Nephron progenitor cell (in vitro differentiated cells): ENCODE results near the gene HMGB3.

Experiments used
- DNase-seq: peaks from one replicate; pipeline ENCODE4 v3.0.0; 2021
- H3K27ac Mint-ChIP-seq: 2 replicates; pipeline ENCODE4 v1.8.0; 2021; ENCODE audit warnings: mild to moderate bottlenecking, moderate library complexity, mixed read lengths
- H3K27me3 Mint-ChIP-seq: 2 replicates; pipeline ENCODE4 v1.8.0; 2021; ENCODE audit warnings: mild to moderate bottlenecking, low read depth, mixed read lengths; ENCODE audit not compliant: poor library complexity
- H3K36me3 Mint-ChIP-seq: 2 replicates; pipeline ENCODE4 v1.8.0; 2021; ENCODE audit warnings: low read depth, mixed read lengths
- H3K4me1 Mint-ChIP-seq: 2 replicates; pipeline ENCODE4 v1.8.0; 2021; ENCODE audit warnings: mixed read lengths
- H3K4me3 Mint-ChIP-seq: 2 replicates; pipeline ENCODE4 v1.8.0; 2021; ENCODE audit warnings: mild to moderate bottlenecking, moderate library complexity, mixed read lengths
- H3K9me3 Mint-ChIP-seq: 2 replicates; pipeline ENCODE4 v1.8.0; 2021; ENCODE audit warnings: mild to moderate bottlenecking, moderate library complexity, mixed read lengths
- TF ChIP-seq, protein P1 (sequence below): fragments of 200-600 bp; sonication (generic); IDR thresholded peaks from 2 replicates; pipeline ENCODE4 v1.5.0; 2021; ENCODE audit warnings: antibody characterized with exemption

HMGB3 gene

GRCh38 chrX:150967786-150968185 is 15.3 kb upstream of the HMGB3 start:
- Mint-ChIP-seq H3K27me3 (peaks cover 4% of the 10 kb centered on the region), H3K9me3 (peaks cover 48% of the 10 kb centered on the region), H3K4me3 (no peak overlapping the region), H3K4me1 (peaks cover 46% of the 10 kb centered on the region), H3K27ac (no peak overlapping the region), H3K36me3 (no peaks in the 10 kb centered on the region)
- no peak for DNase-seq
- TF ChIP-seq, protein P1, sequence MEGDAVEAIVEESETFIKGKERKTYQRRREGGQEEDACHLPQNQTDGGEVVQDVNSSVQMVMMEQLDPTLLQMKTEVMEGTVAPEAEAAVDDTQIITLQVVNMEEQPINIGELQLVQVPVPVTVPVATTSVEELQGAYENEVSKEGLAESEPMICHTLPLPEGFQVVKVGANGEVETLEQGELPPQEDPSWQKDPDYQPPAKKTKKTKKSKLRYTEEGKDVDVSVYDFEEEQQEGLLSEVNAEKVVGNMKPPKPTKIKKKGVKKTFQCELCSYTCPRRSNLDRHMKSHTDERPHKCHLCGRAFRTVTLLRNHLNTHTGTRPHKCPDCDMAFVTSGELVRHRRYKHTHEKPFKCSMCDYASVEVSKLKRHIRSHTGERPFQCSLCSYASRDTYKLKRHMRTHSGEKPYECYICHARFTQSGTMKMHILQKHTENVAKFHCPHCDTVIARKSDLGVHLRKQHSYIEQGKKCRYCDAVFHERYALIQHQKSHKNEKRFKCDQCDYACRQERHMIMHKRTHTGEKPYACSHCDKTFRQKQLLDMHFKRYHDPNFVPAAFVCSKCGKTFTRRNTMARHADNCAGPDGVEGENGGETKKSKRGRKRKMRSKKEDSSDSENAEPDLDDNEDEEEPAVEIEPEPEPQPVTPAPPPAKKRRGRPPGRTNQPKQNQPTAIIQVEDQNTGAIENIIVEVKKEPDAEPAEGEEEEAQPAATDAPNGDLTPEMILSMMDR: no peak

DNA sequence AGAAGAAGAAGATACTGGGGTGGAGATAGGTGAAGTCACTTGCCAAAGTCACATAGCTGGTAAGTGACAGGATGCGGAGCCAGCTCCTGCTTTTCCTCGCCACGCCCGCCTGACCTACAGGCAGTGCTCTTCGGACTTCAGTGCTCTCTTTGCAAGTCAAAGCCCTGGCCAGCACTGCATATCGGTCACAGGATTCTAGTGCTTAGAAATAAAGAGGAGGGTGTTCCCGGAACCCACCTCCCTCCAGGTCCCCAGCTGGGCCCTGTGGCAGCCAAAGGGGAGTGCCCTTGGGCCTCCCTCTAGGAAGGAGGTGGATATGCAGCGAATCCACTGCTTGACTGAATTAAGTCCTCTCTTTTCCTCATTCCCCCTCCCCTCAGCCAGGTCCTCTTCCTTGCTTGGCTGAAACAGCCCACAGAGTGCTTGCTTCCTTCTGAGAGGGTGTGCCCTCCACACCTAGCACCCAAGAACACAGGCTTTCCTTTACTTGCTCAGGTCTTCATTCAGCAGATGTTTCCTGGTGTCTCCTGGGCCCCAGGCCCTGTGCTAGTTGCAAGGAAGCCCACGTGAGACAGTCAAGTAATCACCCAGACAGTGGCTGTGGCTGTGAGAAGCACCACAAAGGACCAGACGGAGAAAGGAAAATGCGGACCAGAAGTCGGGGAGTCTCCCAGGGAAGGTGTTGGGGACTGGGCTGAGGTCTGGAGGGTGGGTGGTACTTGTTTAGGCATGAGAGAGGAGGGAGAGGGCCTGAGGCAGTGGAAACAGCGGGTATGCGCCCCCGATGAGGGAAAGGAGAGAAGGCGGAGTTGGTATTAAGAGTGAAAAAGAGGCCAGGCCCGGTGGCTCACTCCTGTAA is 14.0 kb upstream of the HMGB3 start:
- H3K36me3 Mint-ChIP-seq: no peaks in the 10 kb centered on the region
- DNase-seq: no peak
- H3K4me3 Mint-ChIP-seq: no peak overlapping the region
- peaks cover 47% of the 10 kb centered on the region for H3K9me3 Mint-ChIP-seq
- peak overlapping the region; percentile 94 for H3K27ac Mint-ChIP-seq
- H3K27me3 Mint-ChIP-seq: peaks cover 4% of the 10 kb centered on the region
- H3K4me1 Mint-ChIP-seq: peaks cover 49% of the 10 kb centered on the region
- TF ChIP-seq, protein P1: no peak

DNA sequence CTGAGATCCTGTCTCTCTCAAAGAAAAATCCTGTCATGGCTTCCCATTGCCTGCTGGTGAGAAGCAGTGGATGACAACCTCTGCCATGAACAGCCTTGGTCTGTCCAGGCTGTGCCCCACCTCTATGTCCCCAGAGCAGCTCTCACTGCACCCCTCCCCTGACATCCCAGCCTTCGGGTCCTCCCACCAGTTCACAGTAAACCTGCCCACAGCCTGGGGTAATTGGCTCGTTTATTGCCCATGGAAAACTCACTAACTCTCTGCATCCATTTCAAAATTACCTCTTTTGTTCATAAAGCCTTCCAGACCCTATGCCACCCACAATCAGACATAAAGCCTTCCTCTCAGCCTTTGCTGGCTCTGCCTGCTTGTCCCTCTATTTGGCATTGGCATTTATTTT is 10.7 kb upstream of the HMGB3 start:
- no peaks in the 10 kb centered on the region for H3K36me3 Mint-ChIP-seq
- TF ChIP-seq, protein P1: no peak
- H3K4me1 Mint-ChIP-seq: peaks cover 25% of the 10 kb centered on the region
- peaks cover 36% of the 10 kb centered on the region for H3K9me3 Mint-ChIP-seq
- H3K4me3 Mint-ChIP-seq: no peak overlapping the region
- H3K27me3 Mint-ChIP-seq: peaks cover 4% of the 10 kb centered on the region
- H3K27ac Mint-ChIP-seq: no peak overlapping the region
- no peak for DNase-seq

DNA sequence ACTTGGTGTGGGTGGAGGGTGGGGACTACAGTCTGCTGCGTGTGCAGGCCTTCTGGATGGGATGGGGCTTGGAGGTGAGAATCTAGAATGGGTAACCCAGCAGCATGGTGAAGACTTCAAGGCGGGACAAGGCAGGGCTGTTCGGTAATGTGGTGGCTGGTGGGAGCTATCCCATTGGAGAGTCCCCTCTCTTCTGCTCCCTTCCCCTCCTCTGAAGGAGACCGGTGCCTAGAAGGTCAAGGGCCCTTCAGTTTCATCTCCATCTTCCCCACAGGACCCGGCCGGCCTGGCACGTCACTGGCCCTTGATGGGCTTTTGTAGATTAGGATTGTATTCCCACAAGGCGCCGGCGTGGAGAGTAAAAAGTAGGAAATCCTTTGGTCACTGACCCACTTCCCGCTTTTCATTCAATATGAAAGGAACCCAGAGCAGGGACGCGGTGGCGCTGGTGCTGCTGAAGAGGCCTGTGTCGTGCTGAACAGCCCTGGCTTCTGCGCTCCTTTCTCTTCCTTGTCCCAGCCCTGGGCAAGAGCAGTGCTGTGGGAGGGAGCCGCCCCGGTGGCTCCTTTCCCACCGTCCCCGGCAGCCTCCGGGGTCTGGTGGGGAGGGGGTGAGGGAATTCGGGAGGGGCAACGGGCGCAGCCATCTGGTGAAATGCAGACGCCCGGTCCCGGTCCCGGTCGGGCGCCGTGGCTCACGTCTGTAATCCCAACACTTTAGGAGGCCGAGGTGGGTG is 7.3 kb upstream of the HMGB3 start:
- DNase-seq: no peak
- H3K36me3 Mint-ChIP-seq: no peaks in the 10 kb centered on the region
- no peaks in the 10 kb centered on the region for H3K27me3 Mint-ChIP-seq
- H3K4me1 Mint-ChIP-seq: peaks cover 16% of the 10 kb centered on the region
- H3K9me3 Mint-ChIP-seq: peaks cover 39% of the 10 kb centered on the region
- no peak overlapping the region for H3K4me3 Mint-ChIP-seq
- H3K27ac Mint-ChIP-seq: no peak overlapping the region
- TF ChIP-seq, protein P1: no peak

DNA sequence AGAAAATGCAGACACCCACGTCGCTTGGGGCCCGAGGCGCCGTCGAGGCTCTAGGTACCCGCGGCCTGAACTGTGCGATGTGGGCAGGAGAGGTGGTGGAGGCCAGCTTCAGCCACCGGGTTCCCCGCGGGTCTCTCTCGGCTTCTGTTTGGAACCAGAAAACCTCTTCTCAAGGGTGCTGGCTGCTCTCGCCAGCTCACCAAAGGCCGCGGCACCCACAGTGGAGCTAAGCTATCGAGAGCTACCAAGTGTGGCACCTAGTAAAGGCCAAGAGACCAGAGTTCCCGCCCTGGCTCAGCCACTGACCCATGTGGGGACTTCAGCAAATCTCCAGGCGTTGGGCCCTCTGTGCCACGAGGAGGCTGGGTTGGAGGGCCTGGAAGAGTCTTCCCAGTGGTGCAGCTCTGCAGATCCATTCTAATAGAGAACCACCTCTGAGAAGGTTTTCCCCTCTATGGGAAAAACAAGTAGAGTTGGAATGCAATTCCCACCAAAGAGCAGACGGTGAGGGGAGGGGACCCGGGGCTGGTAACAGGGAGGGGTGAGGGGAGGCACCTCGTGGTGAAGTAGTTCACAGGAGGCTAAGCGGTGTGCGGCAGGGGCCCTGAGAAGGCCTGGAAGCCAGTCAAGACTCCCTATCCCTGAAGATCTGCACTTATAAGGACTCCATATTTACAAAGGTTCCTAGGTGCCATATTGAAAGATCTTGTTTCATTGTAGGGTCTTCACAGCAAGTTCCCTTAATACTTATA is 5.5 kb upstream of the HMGB3 start:
- TF ChIP-seq, protein P1: no peak
- Mint-ChIP-seq H3K27ac (no peak overlapping the region), H3K9me3 (peaks cover 42% of the 10 kb centered on the region), H3K36me3 (no peaks in the 10 kb centered on the region), H3K4me3 (no peak overlapping the region), H3K4me1 (peaks cover 27% of the 10 kb centered on the region), H3K27me3 (no peaks in the 10 kb centered on the region)
- no peak for DNase-seq
